ENCODE measurements around the gene SLC12A5.
A peak's percentile ranks its signal among the peaks of the same experiment; 100 is the strongest.

SLC12A5 gene

GRCh38 chr20:46051556-46052308 lies 22.7 kb downstream of the SLC12A5 start:
- no peak for DNase-seq (ENCODE audit: low spot score in 2 of 2)
- Mint-ChIP-seq H3K27ac (no peak overlapping the region), H3K9me3 (no peaks in the 10 kb centered on the region), H3K4me1 (peaks cover 9% of the 10 kb centered on the region), H3K36me3 (no peaks in the 10 kb centered on the region), H3K4me3 (no peak overlapping the region)
- peak; percentile 14 for ATAC-seq

GRCh38 chr20:46053416-46053815 lies 24.4 kb downstream of the SLC12A5 start:
- H3K4me1 Mint-ChIP-seq, result peaks cover 13% of the 10 kb centered on the region
- no peak overlapping the region for H3K27ac Mint-ChIP-seq
- H3K36me3 Mint-ChIP-seq, result no peaks in the 10 kb centered on the region
- ATAC-seq (no peak), DNase-seq (ENCODE audit: low spot score in 2 of 2) (no peak)
- no peak overlapping the region for H3K4me3 Mint-ChIP-seq
- H3K9me3 Mint-ChIP-seq, result no peaks in the 10 kb centered on the region

GRCh38 chr20:46054606-46055005 lies 25.6 kb downstream of the SLC12A5 start:
- H3K27ac Mint-ChIP-seq, result no peak overlapping the region
- no peak for DNase-seq (ENCODE audit: low spot score in 2 of 2)
- peaks cover 25% of the 10 kb centered on the region for H3K4me1 Mint-ChIP-seq
- no peak for ATAC-seq
- H3K4me3 Mint-ChIP-seq, result no peak overlapping the region
- H3K36me3 Mint-ChIP-seq, result no peaks in the 10 kb centered on the region
- no peaks in the 10 kb centered on the region for H3K9me3 Mint-ChIP-seq

GRCh38 chr20:46055269-46055668 lies 26.3 kb downstream of the SLC12A5 start:
- Mint-ChIP-seq H3K4me1 (peaks cover 31% of the 10 kb centered on the region), H3K36me3 (no peaks in the 10 kb centered on the region), H3K4me3 (no peak overlapping the region), H3K27ac (no peak overlapping the region), H3K9me3 (no peaks in the 10 kb centered on the region)
- no peak for ATAC-seq
- no peak for DNase-seq (ENCODE audit: low spot score in 2 of 2)

- H3K9me3 Mint-ChIP-seq, result no peaks in the 10 kb centered on the region
- peaks cover 40% of the 10 kb centered on the region for H3K4me1 Mint-ChIP-seq
- H3K36me3 Mint-ChIP-seq, result no peaks in the 10 kb centered on the region
- no peak overlapping the region for H3K27ac Mint-ChIP-seq
- no peak for ATAC-seq
- no peak for DNase-seq (ENCODE audit: low spot score in 2 of 2)
- no peak overlapping the region for H3K4me3 Mint-ChIP-seq
These were observed 27.2 kb downstream of the SLC12A5 start for GRCh38 chr20:46056027-46056833.

GRCh38 chr20:46056970-46057855 lies 28.2 kb downstream of the SLC12A5 start:
- Mint-ChIP-seq H3K36me3 (no peaks in the 10 kb centered on the region), H3K9me3 (no peaks in the 10 kb centered on the region), H3K4me1 (peaks cover 50% of the 10 kb centered on the region), H3K4me3 (no peak overlapping the region), H3K27ac (no peak overlapping the region)
- no peak for DNase-seq (ENCODE audit: low spot score in 2 of 2)
- ATAC-seq, result no peak

GRCh38 chr20:46057856-46058598 lies 29.0 kb downstream of the SLC12A5 start:
- H3K4me3 Mint-ChIP-seq, result peak overlapping the region; percentile 17
- ATAC-seq (no peak), DNase-seq (ENCODE audit: low spot score in 2 of 2) (no peak)
- peaks cover 57% of the 10 kb centered on the region for H3K4me1 Mint-ChIP-seq
- no peaks in the 10 kb centered on the region for H3K9me3 Mint-ChIP-seq
- no peak overlapping the region for H3K27ac Mint-ChIP-seq
- H3K36me3 Mint-ChIP-seq, result no peaks in the 10 kb centered on the region

GRCh38 chr20:46058599-46059281 lies 29.7 kb downstream of the SLC12A5 start:
- Mint-ChIP-seq H3K27ac (no peak overlapping the region), H3K9me3 (no peaks in the 10 kb centered on the region), H3K4me1 (peaks cover 64% of the 10 kb centered on the region), H3K36me3 (no peaks in the 10 kb centered on the region), H3K4me3 (peak overlapping the region; percentile 17)
- DNase-seq (ENCODE audit: low spot score in 2 of 2) (no peak), ATAC-seq (no peak)

- DNase-seq (ENCODE audit: low spot score in 2 of 2), result no peak
- Mint-ChIP-seq H3K4me1 (peaks cover 75% of the 10 kb centered on the region), H3K27ac (peak overlapping the region; percentile 60), H3K4me3 (peak overlapping the region; percentile 21), H3K9me3 (no peaks in the 10 kb centered on the region), H3K36me3 (no peaks in the 10 kb centered on the region)
- ATAC-seq, result peak; percentile 33
These were observed 31.4 kb downstream of the SLC12A5 start for GRCh38 chr20:46060301-46060881.

GRCh38 chr20:46060975-46061374 lies 32.0 kb downstream of the SLC12A5 start:
- ATAC-seq (no peak), DNase-seq (ENCODE audit: low spot score in 2 of 2) (no peak)
- Mint-ChIP-seq H3K27ac (peak overlapping the region; percentile 60), H3K4me3 (peak overlapping the region; percentile 21), H3K4me1 (peaks cover 75% of the 10 kb centered on the region), H3K36me3 (no peaks in the 10 kb centered on the region), H3K9me3 (no peaks in the 10 kb centered on the region)

- Mint-ChIP-seq H3K4me3 (no peak overlapping the region), H3K27ac (peak overlapping the region; percentile 60), H3K36me3 (no peaks in the 10 kb centered on the region), H3K9me3 (no peaks in the 10 kb centered on the region), H3K4me1 (peaks cover 75% of the 10 kb centered on the region)
- ATAC-seq, result no peak
- DNase-seq (ENCODE audit: low spot score in 2 of 2), result no peak
These were observed 33.1 kb downstream of the SLC12A5 start for GRCh38 chr20:46062151-46062550.

- H3K27ac Mint-ChIP-seq, result no peak overlapping the region
These were observed 33.6 kb downstream of the SLC12A5 start for GRCh38 chr20:46062621-46063020.

GRCh38 chr20:46063151-46063550 lies 34.1 kb downstream of the SLC12A5 start:
- peak overlapping the region; percentile 94 for H3K27ac Mint-ChIP-seq
- peak overlapping the region; percentile 59 for H3K4me3 Mint-ChIP-seq
- ATAC-seq (no peak), DNase-seq (ENCODE audit: low spot score in 2 of 2) (no peak)
- no peaks in the 10 kb centered on the region for H3K9me3 Mint-ChIP-seq
- H3K36me3 Mint-ChIP-seq, result no peaks in the 10 kb centered on the region
- H3K4me1 Mint-ChIP-seq, result peaks cover 74% of the 10 kb centered on the region

More at GRCh38 chr20:46062621-46063020, 33.6 kb downstream of the SLC12A5 start:
- ATAC-seq, result no peak
- H3K36me3 Mint-ChIP-seq, result no peaks in the 10 kb centered on the region
- H3K4me1 Mint-ChIP-seq, result peaks cover 75% of the 10 kb centered on the region
- no peaks in the 10 kb centered on the region for H3K9me3 Mint-ChIP-seq
- DNase-seq (ENCODE audit: low spot score in 2 of 2), result peak in 1 of 2 donors; percentile 26
- H3K4me3 Mint-ChIP-seq, result no peak overlapping the region

GRCh38 chr20:46063652-46064054 lies 34.6 kb downstream of the SLC12A5 start:
- H3K36me3 Mint-ChIP-seq, result no peaks in the 10 kb centered on the region
- H3K4me1 Mint-ChIP-seq, result peaks cover 69% of the 10 kb centered on the region
- peak; percentile 78 for ATAC-seq
- peak overlapping the region; percentile 94 for H3K27ac Mint-ChIP-seq
- H3K4me3 Mint-ChIP-seq, result peak overlapping the region; percentile 59
- peak in 1 of 2 donors; percentile 50 for DNase-seq (ENCODE audit: low spot score in 2 of 2)
- no peaks in the 10 kb centered on the region for H3K9me3 Mint-ChIP-seq

Data from stimulated activated effector memory CD8-positive, alpha-beta T cell treated with anti-CD3 and anti-CD28 coated beads, Interleukin-12 subunit alpha, Interleukin-12 subunit beta, amount 100 ng/mL, for 72 hours (primary cell).